ENCODE results near the gene SCN4B. TPM values are rescaled to one million over a fixed set of nuclear protein-coding genes. Genes with fewer than 3 reads are reported as not detected.

Gene SCN4B
- total RNA-seq, 1 experiment from 2014 or later: not detected

GRCh38 chr11:118087931-118088330, 64.7 kb downstream of the SCN4B start:
- H3K9ac ChIP-seq (ENCODE audit: low read length): no peak overlapping the region
- no peaks in the 10 kb centered on the region for H3K36me3 ChIP-seq (ENCODE audit: insufficient read depth, low read length)
- no peaks in the 10 kb centered on the region for H3K9me3 ChIP-seq (ENCODE audit: low read length)
- no peaks in the 10 kb centered on the region for H3K4me1 ChIP-seq (ENCODE audit: low read length)
- DNase-seq: no peak
- no peaks in the 10 kb centered on the region for H4K20me1 ChIP-seq (ENCODE audit: insufficient read depth, low read depth, low read length)
- H3K4me3 ChIP-seq (ENCODE audit: low read length): no peak overlapping the region
- no peak overlapping the region for H2AFZ ChIP-seq (ENCODE audit: low read length)
- no peak overlapping the region for H3K4me2 ChIP-seq (ENCODE audit: low read depth, low read length, poor library complexity, severe bottlenecking)
- H3K9me2 ChIP-seq (replicated peaks; ENCODE audit: insufficient read depth, low read length): no peaks in the 10 kb centered on the region
- H3K27me3 ChIP-seq (ENCODE audit: low read length): no peaks in the 10 kb centered on the region
- no peak overlapping the region for H3K27ac ChIP-seq (ENCODE audit: low read length)
- H3K79me2 ChIP-seq (ENCODE audit: low read length): no peaks in the 10 kb centered on the region

- Histone ChIP-seq H3K9me2 (replicated peaks; ENCODE audit: insufficient read depth, low read length) (no peaks in the 10 kb centered on the region), H3K4me1 (ENCODE audit: low read length) (no peaks in the 10 kb centered on the region), H3K79me2 (ENCODE audit: low read length) (no peaks in the 10 kb centered on the region), H3K9me3 (ENCODE audit: low read length) (no peaks in the 10 kb centered on the region), H3K27ac (ENCODE audit: low read length) (no peak within 1 kb of the TSS), H3K9ac (ENCODE audit: low read length) (no peak within 1 kb of the TSS), H3K4me2 (ENCODE audit: low read depth, low read length, poor library complexity, severe bottlenecking) (no peak within 1 kb of the TSS), H2AFZ (ENCODE audit: low read length) (no peak within 1 kb of the TSS), H3K4me3 (ENCODE audit: low read length) (no peak within 1 kb of the TSS), H4K20me1 (ENCODE audit: insufficient read depth, low read depth, low read length) (no peaks in the 10 kb centered on the region), H3K27me3 (ENCODE audit: low read length) (no peaks in the 10 kb centered on the region), H3K36me3 (ENCODE audit: insufficient read depth, low read length) (no peaks in the 10 kb centered on the region)
- no peak for DNase-seq
These were observed 65.5 kb downstream of the SCN4B start, which contains the start of gene SMIM35 for GRCh38 chr11:118086913-118087768. Gene SMIM35 (minus strand): TSS chr11:118086963. CDS start chr11:118086757, 206 bp downstream.

DNA sequence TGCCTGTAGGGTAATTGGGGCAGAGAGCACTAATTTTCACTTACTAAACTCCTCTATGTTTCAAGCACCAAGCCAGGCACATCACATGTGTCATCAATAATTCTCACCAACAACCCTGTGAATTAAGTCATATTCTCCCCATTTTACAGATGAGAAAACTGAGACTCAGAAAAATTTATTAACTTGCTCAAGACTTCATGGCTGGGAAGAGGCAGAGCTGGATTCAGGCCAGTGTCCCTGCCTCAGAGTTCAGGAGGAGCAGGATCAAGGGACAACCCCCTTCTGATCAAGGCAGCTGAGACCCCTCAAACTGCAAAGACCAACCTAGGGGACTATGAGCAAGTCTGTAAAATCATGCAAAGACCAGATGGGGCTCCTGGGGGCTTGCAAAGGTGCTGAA, 68.0 kb downstream of the SCN4B start:
- Histone ChIP-seq H2AFZ (ENCODE audit: low read length) (no peak overlapping the region), H3K4me2 (ENCODE audit: low read depth, low read length, poor library complexity, severe bottlenecking) (no peak overlapping the region), H4K20me1 (ENCODE audit: insufficient read depth, low read depth, low read length) (no peaks in the 10 kb centered on the region), H3K9ac (ENCODE audit: low read length) (no peak overlapping the region), H3K36me3 (ENCODE audit: insufficient read depth, low read length) (no peaks in the 10 kb centered on the region), H3K4me3 (ENCODE audit: low read length) (no peak overlapping the region), H3K79me2 (ENCODE audit: low read length) (no peaks in the 10 kb centered on the region), H3K4me1 (ENCODE audit: low read length) (no peaks in the 10 kb centered on the region), H3K9me3 (ENCODE audit: low read length) (no peaks in the 10 kb centered on the region), H3K9me2 (replicated peaks; ENCODE audit: insufficient read depth, low read length) (no peaks in the 10 kb centered on the region), H3K27me3 (ENCODE audit: low read length) (no peaks in the 10 kb centered on the region), H3K27ac (ENCODE audit: low read length) (no peak overlapping the region)
- no peak for DNase-seq

DNA sequence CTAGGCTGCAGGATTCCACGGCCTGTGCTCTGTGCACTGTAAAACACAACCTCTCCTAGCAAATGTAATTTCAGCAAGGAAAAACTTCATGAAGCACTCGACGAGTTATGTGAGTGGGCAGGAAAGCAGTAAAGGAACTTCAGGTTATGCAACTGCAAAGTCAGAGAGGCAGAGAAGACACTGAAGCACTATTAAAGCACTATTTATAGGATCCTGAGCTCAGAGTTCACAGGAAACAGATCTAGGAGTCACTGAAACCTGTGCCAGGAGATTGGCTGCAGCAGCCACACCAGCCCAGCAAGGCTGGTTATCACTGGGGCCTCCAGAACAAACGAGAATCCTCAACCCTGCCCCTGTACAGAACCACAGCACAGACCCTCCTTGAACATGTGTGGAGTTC, 68.4 kb downstream of the SCN4B start:
- no peak for DNase-seq
- H3K36me3 ChIP-seq (ENCODE audit: insufficient read depth, low read length): no peaks in the 10 kb centered on the region
- no peak overlapping the region for H3K4me3 ChIP-seq (ENCODE audit: low read length)
- no peaks in the 10 kb centered on the region for H4K20me1 ChIP-seq (ENCODE audit: insufficient read depth, low read depth, low read length)
- H3K4me1 ChIP-seq (ENCODE audit: low read length): no peaks in the 10 kb centered on the region
- no peaks in the 10 kb centered on the region for H3K9me2 ChIP-seq (replicated peaks; ENCODE audit: insufficient read depth, low read length)
- no peak overlapping the region for H3K27ac ChIP-seq (ENCODE audit: low read length)
- H3K9me3 ChIP-seq (ENCODE audit: low read length): no peaks in the 10 kb centered on the region
- no peaks in the 10 kb centered on the region for H3K27me3 ChIP-seq (ENCODE audit: low read length)
- H2AFZ ChIP-seq (ENCODE audit: low read length): no peak overlapping the region
- no peak overlapping the region for H3K4me2 ChIP-seq (ENCODE audit: low read depth, low read length, poor library complexity, severe bottlenecking)
- no peaks in the 10 kb centered on the region for H3K79me2 ChIP-seq (ENCODE audit: low read length)
- H3K9ac ChIP-seq (ENCODE audit: low read length): no peak overlapping the region

Other genes starting within 250 kb of the SCN4B start
- 0.69 and 1.1 TPM in 2 replicates for gene TMPRSS13, start 223.4 kb downstream of the SCN4B start, total RNA-seq (2014; rRNA removed; shearing (Covaris generic); ENCODE audit: low replicate concordance)
- gene IL10RA, start 166.4 kb downstream of the SCN4B start, total RNA-seq (2014; rRNA removed; shearing (Covaris generic); ENCODE audit: low replicate concordance): 25.5 and 49.8 TPM in 2 replicates
- gene TMPRSS4, start 75.7 kb downstream of the SCN4B start, total RNA-seq (2014; rRNA removed; shearing (Covaris generic); ENCODE audit: low replicate concordance): not detected in 2 replicates
- 0.04 TPM in 1 of 2 replicates, not detected in the other for gene SMIM35, start 65.9 kb downstream of the SCN4B start, total RNA-seq (2014; rRNA removed; shearing (Covaris generic); ENCODE audit: low replicate concordance)
- 0.25 TPM in 1 of 2 replicates, not detected in the other for gene SCN2B, start 23.8 kb upstream of the SCN4B start, total RNA-seq (2014; rRNA removed; shearing (Covaris generic); ENCODE audit: low replicate concordance)
- 5.4 and 9.1 TPM in 2 replicates for gene JAML, start 72.2 kb upstream of the SCN4B start, total RNA-seq (2014; rRNA removed; shearing (Covaris generic); ENCODE audit: low replicate concordance)
- 2.7 and 7.0 TPM in 2 replicates for gene MPZL3, start 99.5 kb upstream of the SCN4B start, total RNA-seq (2014; rRNA removed; shearing (Covaris generic); ENCODE audit: low replicate concordance)
- gene MPZL2, start 111.5 kb upstream of the SCN4B start, total RNA-seq (2014; rRNA removed; shearing (Covaris generic); ENCODE audit: low replicate concordance): not detected in 2 replicates
- 0.32 and 1.3 TPM in 2 replicates for gene CD3E, start 151.9 kb upstream of the SCN4B start, total RNA-seq (2014; rRNA removed; shearing (Covaris generic); ENCODE audit: low replicate concordance)
- 3.7 and 5.7 TPM in 2 replicates for gene CD3D, start 189.9 kb upstream of the SCN4B start, total RNA-seq (2014; rRNA removed; shearing (Covaris generic); ENCODE audit: low replicate concordance)
- 88.1 and 158 TPM in 2 replicates for gene CD3G, start 191.5 kb upstream of the SCN4B start, total RNA-seq (2014; rRNA removed; shearing (Covaris generic); ENCODE audit: low replicate concordance)
- 9.7 and 26.3 TPM in 2 replicates for gene UBE4A, start 206.8 kb upstream of the SCN4B start, total RNA-seq (2014; rRNA removed; shearing (Covaris generic); ENCODE audit: low replicate concordance)
- 80.7 and 82.4 TPM in 2 replicates for gene ATP5MG, start 248.8 kb upstream of the SCN4B start, total RNA-seq (2014; rRNA removed; shearing (Covaris generic); ENCODE audit: low replicate concordance)

Measured in Karpas-422 (cell line).